MCF 10A (cell line): ENCODE results near the gene WWC2. TPM values are rescaled to one million over a fixed set of nuclear protein-coding genes. Genes with fewer than 3 reads are reported as not detected.
A peak's percentile ranks its signal among the peaks of the same experiment; 100 is the strongest.

ENCODE experiments used
- BruUV-seq: library from RNA; stranded (reverse); fragments of 400-500 nt; replicated peaks from 2 replicates; lab custom pipeline; 2021; lab: Mats Ljungman, UMichigan
- CTCF ChIA-PET: fragments of 300-600 bp; sonication (Branson Sonifier 250); formaldehyde crosslinking; extraction: SDS; loops from one replicate; lab custom pipeline; 2021; ENCODE audit warnings: antibody characterized with exemption, inconsistent platforms; lab: Yijun Ruan, JAX
- POLR2A ChIA-PET: fragments of 300-600, 350-650 bp; sonication (Branson Sonifier 250); formaldehyde crosslinking; extraction: SDS; loops from one replicate; lab custom pipeline; 2020; ENCODE audit warnings: antibody characterized with exemption, inconsistent platforms; lab: Yijun Ruan, JAX
- DNase-seq: peaks from one replicate; pipeline ENCODE4 v3.0.0-alpha.2; 2018; ENCODE audit not compliant: unreplicated experiment
- H3K27ac Mint-ChIP-seq: one replicate; pipeline ENCODE4 v1.8.0; 2022; ENCODE audit warnings: mild to moderate bottlenecking, low read depth, mixed read lengths; ENCODE audit not compliant: unreplicated experiment
- H3K27me3 Mint-ChIP-seq: one replicate; pipeline ENCODE4 v1.8.0; 2022; ENCODE audit warnings: mixed read lengths; ENCODE audit not compliant: insufficient read depth, unreplicated experiment
- H3K36me3 Mint-ChIP-seq: one replicate; pipeline ENCODE4 v1.8.0; 2022; ENCODE audit warnings: mild to moderate bottlenecking, moderate library complexity, mixed read lengths; ENCODE audit not compliant: insufficient read depth, unreplicated experiment
- H3K4me1 Mint-ChIP-seq: one replicate; pipeline ENCODE4 v1.8.0; 2022; ENCODE audit warnings: mixed read lengths; ENCODE audit not compliant: insufficient read depth, unreplicated experiment
- H3K4me3 Mint-ChIP-seq: one replicate; pipeline ENCODE4 v1.8.0; 2022; ENCODE audit warnings: mild to moderate bottlenecking, moderate library complexity, mixed read lengths; ENCODE audit not compliant: unreplicated experiment
- H3K9me3 Mint-ChIP-seq: one replicate; pipeline ENCODE4 v1.8.0; 2022; ENCODE audit warnings: mixed read lengths; ENCODE audit not compliant: unreplicated experiment
- intact Hi-C: fragments of 100-400 bp; cut with micrococcal nuclease; formaldehyde crosslinking; loops from 2 replicates; pipeline ENCODE4 v1.14.1; 2022
- total RNA-seq: library from RNA; stranded (reverse); gene quantifications from 2 replicates; pipeline ENCODE4 v1.2.3, GENCODE V29; 2022
- TF ChIP-seq, protein P1 (sequence below): fragments of 200-600 bp; IDR thresholded peaks from one replicate; pipeline ENCODE4 v1.8.0; 2022; ENCODE audit warnings: antibody characterized with exemption, mild to moderate bottlenecking; ENCODE audit not compliant: unreplicated experiment

Gene WWC2
- total RNA-seq, 1 experiment from 2014 or later: 42.4 TPM

- H3K4me3 Mint-ChIP-seq: no peak overlapping the region
- H3K27ac Mint-ChIP-seq: peak overlapping the region; percentile 47
- H3K27me3 Mint-ChIP-seq: no peaks in the 10 kb centered on the region
- no peaks in the 10 kb centered on the region for H3K9me3 Mint-ChIP-seq
- no TSS peak for BruUV-seq
- DNase-seq: peak; percentile 95
- intact Hi-C loops: no loop called here
- ChIA-PET POLR2A (interaction anchor here (0.8 to 1.6 kb wide), 4 partner anchors 11 to 83 kb away, joined by 3 to 8 read pairs (median 3); no protein-coding TSS in a partner anchor), CTCF (interaction anchor here (1.0 to 1.1 kb wide), 2 partner anchors 16 to 79 kb away, joined by 3 to 4 read pairs; no protein-coding TSS in a partner anchor)
- H3K36me3 Mint-ChIP-seq: peaks cover 5% of the 10 kb centered on the region
- H3K4me1 Mint-ChIP-seq: peaks cover 11% of the 10 kb centered on the region
- TF ChIP-seq, protein P1, sequence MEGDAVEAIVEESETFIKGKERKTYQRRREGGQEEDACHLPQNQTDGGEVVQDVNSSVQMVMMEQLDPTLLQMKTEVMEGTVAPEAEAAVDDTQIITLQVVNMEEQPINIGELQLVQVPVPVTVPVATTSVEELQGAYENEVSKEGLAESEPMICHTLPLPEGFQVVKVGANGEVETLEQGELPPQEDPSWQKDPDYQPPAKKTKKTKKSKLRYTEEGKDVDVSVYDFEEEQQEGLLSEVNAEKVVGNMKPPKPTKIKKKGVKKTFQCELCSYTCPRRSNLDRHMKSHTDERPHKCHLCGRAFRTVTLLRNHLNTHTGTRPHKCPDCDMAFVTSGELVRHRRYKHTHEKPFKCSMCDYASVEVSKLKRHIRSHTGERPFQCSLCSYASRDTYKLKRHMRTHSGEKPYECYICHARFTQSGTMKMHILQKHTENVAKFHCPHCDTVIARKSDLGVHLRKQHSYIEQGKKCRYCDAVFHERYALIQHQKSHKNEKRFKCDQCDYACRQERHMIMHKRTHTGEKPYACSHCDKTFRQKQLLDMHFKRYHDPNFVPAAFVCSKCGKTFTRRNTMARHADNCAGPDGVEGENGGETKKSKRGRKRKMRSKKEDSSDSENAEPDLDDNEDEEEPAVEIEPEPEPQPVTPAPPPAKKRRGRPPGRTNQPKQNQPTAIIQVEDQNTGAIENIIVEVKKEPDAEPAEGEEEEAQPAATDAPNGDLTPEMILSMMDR: no peak
Measured at GRCh38 chr4:183182873-183183725, 84.0 kb downstream of the WWC2 start.

- peaks cover 11% of the 10 kb centered on the region for H3K4me1 Mint-ChIP-seq
- H3K4me3 Mint-ChIP-seq: no peak overlapping the region
Measured at GRCh38 chr4:183183906-183184535, 85.0 kb downstream of the WWC2 start.

DNA sequence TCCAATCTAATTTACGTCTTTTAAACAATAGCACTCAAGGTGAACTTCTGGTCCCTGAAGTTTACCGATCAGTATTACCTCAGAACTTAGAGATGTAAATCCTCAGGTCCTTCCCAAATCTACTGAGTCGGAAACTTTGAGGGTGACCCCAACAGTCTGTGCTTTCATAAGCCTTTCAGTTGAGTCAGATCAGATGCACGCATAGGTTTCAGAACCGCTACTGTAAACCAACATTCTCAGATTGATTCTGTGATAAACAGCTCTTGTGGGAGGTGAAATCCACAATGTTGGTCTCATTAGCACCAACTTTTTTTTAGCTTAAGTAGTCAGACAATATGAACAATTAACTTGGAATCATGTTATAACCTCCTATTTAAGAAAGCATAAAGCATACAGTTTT lies 86.0 kb downstream of the WWC2 start:
- BruUV-seq: no TSS peak
- ChIA-PET POLR2A (interaction anchor here (1.6 kb wide), 1 partner anchor 9 kb away, joined by 8 read pairs; no protein-coding TSS in a partner anchor), CTCF (interaction anchor here (1.2 kb wide), 1 partner anchor 15 kb away, joined by 3 read pairs; no protein-coding TSS in a partner anchor)
- intact Hi-C loops: no loop called here
- Mint-ChIP-seq H3K9me3 (no peaks in the 10 kb centered on the region), H3K27me3 (no peaks in the 10 kb centered on the region), H3K4me3 (no peak overlapping the region), H3K27ac (no peak overlapping the region), H3K4me1 (peaks cover 11% of the 10 kb centered on the region), H3K36me3 (peaks cover 10% of the 10 kb centered on the region)
- TF ChIP-seq, protein P1: no peak
- no peak for DNase-seq

More at GRCh38 chr4:183183906-183184535, 85.0 kb downstream of the WWC2 start:
- POLR2A ChIA-PET: interaction anchor here (0.8 to 1.6 kb wide), 4 partner anchors 10 to 84 kb away, joined by 3 to 8 read pairs (median 3); no protein-coding TSS in a partner anchor
- Mint-ChIP-seq H3K36me3 (peaks cover 10% of the 10 kb centered on the region), H3K27ac (no peak overlapping the region), H3K9me3 (no peaks in the 10 kb centered on the region), H3K27me3 (no peaks in the 10 kb centered on the region)
- intact Hi-C loops: no loop called here
- CTCF ChIA-PET: interaction anchor here (1.0 kb wide), 1 partner anchor 15 kb away, joined by 3 read pairs; no protein-coding TSS in a partner anchor
- TF ChIP-seq, protein P1: no peak
- no peak for DNase-seq
- no TSS peak for BruUV-seq

GRCh38 chr4:183185559-183185958 lies 86.5 kb downstream of the WWC2 start:
- H3K36me3 Mint-ChIP-seq: peaks cover 10% of the 10 kb centered on the region
- no peaks in the 10 kb centered on the region for H3K27me3 Mint-ChIP-seq
- no peak overlapping the region for H3K27ac Mint-ChIP-seq
- TF ChIP-seq, protein P1: no peak
- intact Hi-C loops: no loop called here
- no peak for DNase-seq
- POLR2A ChIA-PET: no interaction called here
- H3K4me3 Mint-ChIP-seq: no peak overlapping the region
- no TSS peak for BruUV-seq
- peaks cover 11% of the 10 kb centered on the region for H3K4me1 Mint-ChIP-seq
- CTCF ChIA-PET: interaction anchor here (1.2 kb wide), 1 partner anchor 16 kb away, joined by 3 read pairs; no protein-coding TSS in a partner anchor
- no peaks in the 10 kb centered on the region for H3K9me3 Mint-ChIP-seq
